Dendritic cell treated with granulocyte-macrophage colony-stimulating factor and Interleukin-4, amounts not matched to agents 40 ng/mL and 50 ng/mL, for 4 days (primary cell): ENCODE measurements around the gene ARHGAP8.

Source experiments
- H3K27ac Mint-ChIP-seq: one replicate; pipeline ENCODE4 v1.8.0; 2022; ENCODE audit warnings: mild to moderate bottlenecking, mixed read lengths
- H3K27me3 Mint-ChIP-seq: one replicate; pipeline ENCODE4 v1.8.0; 2022; ENCODE audit warnings: mild to moderate bottlenecking, mixed read lengths
- H3K36me3 Mint-ChIP-seq: one replicate; pipeline ENCODE4 v1.8.0; 2022; ENCODE audit warnings: low read depth, mixed read lengths
- H3K4me1 Mint-ChIP-seq: one replicate; pipeline ENCODE4 v1.8.0; 2022; ENCODE audit warnings: low read depth, mixed read lengths
- H3K4me3 Mint-ChIP-seq: one replicate; pipeline ENCODE4 v1.8.0; 2022; ENCODE audit warnings: mild to moderate bottlenecking, moderate library complexity, mixed read lengths
- H3K9me3 Mint-ChIP-seq: one replicate; pipeline ENCODE4 v1.8.0; 2022; ENCODE audit warnings: mixed read lengths
- intact Hi-C: fragments of 100-400 bp; cut with micrococcal nuclease; formaldehyde crosslinking; loops from one replicate; pipeline ENCODE4 v1.15.0; 2022

The ARHGAP8 gene

GRCh38 chr22:44730490-44731356, 21.7 kb upstream of the ARHGAP8 start:
- H3K27me3 Mint-ChIP-seq: peaks cover 26% of the 10 kb centered on the region
- H3K27ac Mint-ChIP-seq: no peak overlapping the region
- H3K4me1 Mint-ChIP-seq: peaks cover 15% of the 10 kb centered on the region
- H3K4me3 Mint-ChIP-seq: no peak overlapping the region
- H3K36me3 Mint-ChIP-seq: no peaks in the 10 kb centered on the region
- intact Hi-C loops: no loop called here
- H3K9me3 Mint-ChIP-seq: no peaks in the 10 kb centered on the region

- H3K4me1 Mint-ChIP-seq: peaks cover 15% of the 10 kb centered on the region
- intact Hi-C loops: no loop called here
- no peak overlapping the region for H3K4me3 Mint-ChIP-seq
- H3K27me3 Mint-ChIP-seq: peaks cover 26% of the 10 kb centered on the region
- H3K9me3 Mint-ChIP-seq: no peaks in the 10 kb centered on the region
- no peak overlapping the region for H3K27ac Mint-ChIP-seq
- H3K36me3 Mint-ChIP-seq: no peaks in the 10 kb centered on the region
These were observed 20.9 kb upstream of the ARHGAP8 start for GRCh38 chr22:44731357-44731970.

GRCh38 chr22:44732017-44732561, 20.3 kb upstream of the ARHGAP8 start:
- Mint-ChIP-seq H3K27ac (no peak overlapping the region), H3K27me3 (peaks cover 26% of the 10 kb centered on the region), H3K4me1 (peaks cover 15% of the 10 kb centered on the region), H3K36me3 (no peaks in the 10 kb centered on the region), H3K4me3 (no peak overlapping the region), H3K9me3 (no peaks in the 10 kb centered on the region)
- intact Hi-C loops: no loop called here

- peaks cover 15% of the 10 kb centered on the region for H3K4me1 Mint-ChIP-seq
- no peak overlapping the region for H3K4me3 Mint-ChIP-seq
- H3K27me3 Mint-ChIP-seq: peaks cover 26% of the 10 kb centered on the region
- intact Hi-C loops: no loop called here
- no peaks in the 10 kb centered on the region for H3K9me3 Mint-ChIP-seq
- H3K36me3 Mint-ChIP-seq: no peaks in the 10 kb centered on the region
- H3K27ac Mint-ChIP-seq: no peak overlapping the region
These were observed 19.7 kb upstream of the ARHGAP8 start for GRCh38 chr22:44732661-44733060.

GRCh38 chr22:44733426-44734106, 18.8 kb upstream of the ARHGAP8 start:
- Mint-ChIP-seq H3K27me3 (peaks cover 23% of the 10 kb centered on the region), H3K27ac (no peak overlapping the region), H3K36me3 (no peaks in the 10 kb centered on the region), H3K9me3 (no peaks in the 10 kb centered on the region), H3K4me1 (peaks cover 13% of the 10 kb centered on the region), H3K4me3 (no peak overlapping the region)
- intact Hi-C loops: no loop called here

- intact Hi-C loops: no loop called here
- Mint-ChIP-seq H3K27me3 (peaks cover 16% of the 10 kb centered on the region), H3K9me3 (no peaks in the 10 kb centered on the region), H3K36me3 (no peaks in the 10 kb centered on the region), H3K4me1 (peaks cover 6% of the 10 kb centered on the region), H3K27ac (no peak overlapping the region), H3K4me3 (no peak overlapping the region)
These were observed 18.1 kb upstream of the ARHGAP8 start for GRCh38 chr22:44734278-44734677.

- Mint-ChIP-seq H3K27ac (no peak overlapping the region), H3K9me3 (no peaks in the 10 kb centered on the region), H3K4me3 (no peak overlapping the region), H3K4me1 (no peaks in the 10 kb centered on the region), H3K36me3 (no peaks in the 10 kb centered on the region), H3K27me3 (peaks cover 9% of the 10 kb centered on the region)
- intact Hi-C loops: loop anchor here (1.0 kb wide), 1 partner anchor 38 kb away; no protein-coding TSS in a partner anchor
These were observed 17.4 kb upstream of the ARHGAP8 start for GRCh38 chr22:44734801-44735517.

- H3K36me3 Mint-ChIP-seq: no peaks in the 10 kb centered on the region
- no peak overlapping the region for H3K27ac Mint-ChIP-seq
- H3K9me3 Mint-ChIP-seq: no peaks in the 10 kb centered on the region
- H3K4me3 Mint-ChIP-seq: no peak overlapping the region
- intact Hi-C loops: loop anchor here (1.0 kb wide), 1 partner anchor 38 kb away; no protein-coding TSS in a partner anchor
- H3K27me3 Mint-ChIP-seq: peaks cover 1% of the 10 kb centered on the region
- H3K4me1 Mint-ChIP-seq: no peaks in the 10 kb centered on the region
These were observed 16.6 kb upstream of the ARHGAP8 start for GRCh38 chr22:44735518-44736428.

- Mint-ChIP-seq H3K27me3 (no peaks in the 10 kb centered on the region), H3K4me1 (no peaks in the 10 kb centered on the region), H3K4me3 (no peak overlapping the region), H3K27ac (no peak overlapping the region), H3K9me3 (no peaks in the 10 kb centered on the region), H3K36me3 (no peaks in the 10 kb centered on the region)
- intact Hi-C loops: no loop called here
These were observed 15.6 kb upstream of the ARHGAP8 start for GRCh38 chr22:44736581-44737405.

- H3K36me3 Mint-ChIP-seq: no peaks in the 10 kb centered on the region
- H3K4me1 Mint-ChIP-seq: no peaks in the 10 kb centered on the region
- no peaks in the 10 kb centered on the region for H3K27me3 Mint-ChIP-seq
- intact Hi-C loops: no loop called here
- no peak overlapping the region for H3K4me3 Mint-ChIP-seq
- H3K27ac Mint-ChIP-seq: no peak overlapping the region
- no peaks in the 10 kb centered on the region for H3K9me3 Mint-ChIP-seq
These were observed 14.7 kb upstream of the ARHGAP8 start for GRCh38 chr22:44737406-44738346.

- no peaks in the 10 kb centered on the region for H3K36me3 Mint-ChIP-seq
- H3K4me3 Mint-ChIP-seq: no peak overlapping the region
- no peaks in the 10 kb centered on the region for H3K27me3 Mint-ChIP-seq
- H3K27ac Mint-ChIP-seq: no peak overlapping the region
- H3K9me3 Mint-ChIP-seq: no peaks in the 10 kb centered on the region
- intact Hi-C loops: no loop called here
- no peaks in the 10 kb centered on the region for H3K4me1 Mint-ChIP-seq
These were observed 14.0 kb upstream of the ARHGAP8 start for GRCh38 chr22:44738347-44738715.
